GM06990 (cell line): ENCODE data around the gene TAC3.

ENCODE experiments used
- DNase-seq: peaks from one replicate; pipeline ENCODE4 v3.0.0-alpha.2; 2011; ENCODE audit not compliant: insufficient read length; ENCODE audit errors: extremely low read depth
- H3K27me3 ChIP-seq: replicated peaks from 2 replicates; pipeline ENCODE4 v1.6.0; 2011; ENCODE audit warnings: low read length; ENCODE audit not compliant: control insufficient read depth, insufficient read depth
- H3K36me3 ChIP-seq: 2 replicates; pipeline ENCODE4 v1.5.1; 2011; ENCODE audit warnings: low read length; ENCODE audit not compliant: control insufficient read depth, insufficient read depth
- H3K4me3 ChIP-seq: replicated peaks from 2 replicates; pipeline ENCODE4 v1.5.1; 2011; ENCODE audit warnings: low read depth, mild to moderate bottlenecking, control low read depth, low read length
- TF ChIP-seq, protein P1 (sequence below): IDR thresholded peaks from 2 replicates; pipeline ENCODE4 v1.5.1; 2011; ENCODE audit warnings: low read length, control low read depth, mild to moderate bottlenecking, inconsistent platforms; ENCODE audit not compliant: insufficient read depth, poor library complexity, severe bottlenecking

TAC3 gene

DNA sequence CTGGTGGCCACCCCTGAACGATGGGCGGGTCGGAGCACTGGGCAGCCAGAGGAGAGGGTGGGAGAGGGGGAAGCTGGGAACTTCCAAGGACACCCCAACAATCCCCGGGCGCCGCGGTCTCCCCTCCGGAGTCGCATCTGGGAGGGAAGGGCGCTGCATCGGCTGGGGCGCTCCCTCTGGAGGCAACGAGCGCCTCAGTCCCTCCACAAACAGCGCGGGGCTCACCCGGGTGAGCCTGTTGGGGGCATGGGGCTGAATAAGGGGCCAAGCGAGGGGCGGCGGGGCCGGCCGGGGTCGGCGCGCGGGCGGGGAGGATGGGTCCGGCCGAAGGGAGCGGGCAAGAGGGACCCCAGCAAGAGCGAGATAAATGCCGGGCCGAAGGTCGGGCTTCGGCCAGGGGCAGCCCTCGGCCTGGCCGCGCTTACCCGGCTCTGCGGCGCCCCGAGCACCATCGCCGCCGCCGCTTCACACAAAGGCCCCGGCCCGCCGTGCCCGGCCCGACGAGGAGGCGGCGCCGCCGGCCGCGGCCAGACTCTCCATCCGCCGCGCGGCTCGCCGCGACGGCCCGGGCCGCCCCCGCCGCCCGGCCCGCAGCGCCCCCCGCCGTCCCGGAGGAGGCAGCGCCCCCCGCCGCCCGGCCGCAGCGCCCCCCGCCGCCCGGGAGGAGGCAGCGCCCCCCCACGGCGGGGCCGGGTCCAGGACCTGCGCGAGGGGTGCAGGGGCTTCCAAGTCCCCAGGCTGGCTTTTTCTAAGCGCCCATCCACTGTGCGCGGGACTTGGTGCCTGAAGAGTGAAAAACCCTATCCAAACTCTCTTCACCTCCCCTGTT is 10.1 kb downstream of the TAC3 start, which contains the start of gene ZBTB39:
ZBTB39 (minus strand) TSS at position 567 of the 829 bp plus-strand sequence. CDS start 1,629 bp downstream, outside the sequence.
- peak; percentile 77 for DNase-seq
- TF ChIP-seq, protein P1, sequence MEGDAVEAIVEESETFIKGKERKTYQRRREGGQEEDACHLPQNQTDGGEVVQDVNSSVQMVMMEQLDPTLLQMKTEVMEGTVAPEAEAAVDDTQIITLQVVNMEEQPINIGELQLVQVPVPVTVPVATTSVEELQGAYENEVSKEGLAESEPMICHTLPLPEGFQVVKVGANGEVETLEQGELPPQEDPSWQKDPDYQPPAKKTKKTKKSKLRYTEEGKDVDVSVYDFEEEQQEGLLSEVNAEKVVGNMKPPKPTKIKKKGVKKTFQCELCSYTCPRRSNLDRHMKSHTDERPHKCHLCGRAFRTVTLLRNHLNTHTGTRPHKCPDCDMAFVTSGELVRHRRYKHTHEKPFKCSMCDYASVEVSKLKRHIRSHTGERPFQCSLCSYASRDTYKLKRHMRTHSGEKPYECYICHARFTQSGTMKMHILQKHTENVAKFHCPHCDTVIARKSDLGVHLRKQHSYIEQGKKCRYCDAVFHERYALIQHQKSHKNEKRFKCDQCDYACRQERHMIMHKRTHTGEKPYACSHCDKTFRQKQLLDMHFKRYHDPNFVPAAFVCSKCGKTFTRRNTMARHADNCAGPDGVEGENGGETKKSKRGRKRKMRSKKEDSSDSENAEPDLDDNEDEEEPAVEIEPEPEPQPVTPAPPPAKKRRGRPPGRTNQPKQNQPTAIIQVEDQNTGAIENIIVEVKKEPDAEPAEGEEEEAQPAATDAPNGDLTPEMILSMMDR: peak; percentile 63
- Histone ChIP-seq H3K4me3 (peak within 1 kb of the TSS; percentile 80), H3K27me3 (no peaks in the 10 kb centered on the region), H3K36me3 (peaks cover 12% of the 10 kb centered on the region)

GRCh38 chr12:57004651-57005050 is 11.7 kb downstream of the TAC3 start:
- no peak for DNase-seq
- Histone ChIP-seq H3K4me3 (no peak overlapping the region), H3K27me3 (no peaks in the 10 kb centered on the region), H3K36me3 (peaks cover 12% of the 10 kb centered on the region)
- TF ChIP-seq, protein P1: no peak

GRCh38 chr12:57003395-57003794 is 12.9 kb downstream of the TAC3 start:
- Histone ChIP-seq H3K27me3 (no peaks in the 10 kb centered on the region), H3K36me3 (peaks cover 14% of the 10 kb centered on the region), H3K4me3 (no peak overlapping the region)
- DNase-seq: no peak
- TF ChIP-seq, protein P1: no peak

GRCh38 chr12:57001448-57001906 is 14.9 kb downstream of the TAC3 start:
- peak; percentile 36 for DNase-seq
- Histone ChIP-seq H3K27me3 (no peaks in the 10 kb centered on the region), H3K4me3 (no peak overlapping the region), H3K36me3 (peaks cover 15% of the 10 kb centered on the region)
- TF ChIP-seq, protein P1: peak; percentile 84

DNA sequence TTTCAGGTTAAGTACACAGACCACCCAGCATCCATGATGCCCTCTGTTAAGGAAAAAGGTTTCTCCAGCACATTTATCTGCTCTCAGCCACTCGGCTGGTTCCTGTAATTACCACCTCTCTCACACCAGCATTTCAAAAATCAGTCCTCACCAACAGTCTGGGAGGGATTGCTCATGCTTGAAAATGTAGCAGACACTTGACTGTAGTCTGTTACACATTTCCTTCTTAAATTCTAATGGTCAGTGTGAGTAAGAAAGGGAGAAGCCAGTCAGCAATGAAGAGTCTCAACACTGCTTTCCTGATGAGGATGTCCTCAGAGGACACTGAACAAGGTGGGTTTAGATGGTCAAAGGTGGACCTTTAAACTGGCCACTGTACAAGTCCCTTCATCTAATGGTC is 15.9 kb downstream of the TAC3 start:
- Histone ChIP-seq H3K4me3 (no peak overlapping the region), H3K36me3 (peaks cover 15% of the 10 kb centered on the region), H3K27me3 (no peaks in the 10 kb centered on the region)
- no peak for DNase-seq
- TF ChIP-seq, protein P1: no peak
